SK-MEL-5 (cell line): Measurements from ENCODE around the gene ZNF789. TPM values are rescaled to one million over a fixed set of nuclear protein-coding genes. Genes with fewer than 3 reads are reported as not detected.

Experiments
- total RNA-seq: library from RNA; depleted of rRNA; stranded (reverse); fragments of >200 nt; shearing (Covaris generic); gene quantifications from 2 replicates; pipeline ENCODE4 v1.2.3, GENCODE V29; 2014; rRNA removed

The ZNF789 gene
- total RNA-seq, 1 experiment from 2014 or later, result 15.9 TPM

Other genes with a start within 250 kb of the ZNF789 start
- not detected in 2 replicates for gene MYH16, start 200.1 kb upstream of the ZNF789 start, total RNA-seq
- 317 and 342 TPM in 2 replicates for gene ARPC1A, start 147.0 kb upstream of the ZNF789 start, total RNA-seq
- gene ARPC1B, start 98.2 kb upstream of the ZNF789 start, total RNA-seq, result 1,635 and 1,714 TPM in 2 replicates
- gene PDAP1, start 64.3 kb upstream of the ZNF789 start, total RNA-seq, result 54.2 and 55.6 TPM in 2 replicates
- gene BUD31, start 63.9 kb upstream of the ZNF789 start, total RNA-seq, result 228 and 236 TPM in 2 replicates
- gene PTCD1, start 34.1 kb upstream of the ZNF789 start, total RNA-seq, result 17.4 and 18.4 TPM in 2 replicates
- gene CPSF4, start 33.9 kb upstream of the ZNF789 start, total RNA-seq, result 48.8 and 53.7 TPM in 2 replicates
- gene ATP5MF, start 6.7 kb upstream of the ZNF789 start, total RNA-seq, result 998 and 1,034 TPM in 2 replicates
- 36.5 and 40.5 TPM in 2 replicates for gene ZNF394, start 27.4 kb downstream of the ZNF789 start, total RNA-seq
- 24.6 and 26.2 TPM in 2 replicates for gene ZKSCAN5, start 31.8 kb downstream of the ZNF789 start, total RNA-seq
- gene FAM200A, start 79.2 kb downstream of the ZNF789 start, total RNA-seq, result 16.5 and 19.5 TPM in 2 replicates
- gene ZNF655, start 85.8 kb downstream of the ZNF789 start, total RNA-seq, result 105 and 110 TPM in 2 replicates
- gene TMEM225B, start 125.4 kb downstream of the ZNF789 start, total RNA-seq, result 0.53 TPM in 1 of 2 replicates, not detected in the other
- gene ZSCAN25, start 144.1 kb downstream of the ZNF789 start, total RNA-seq, result 16.9 and 18.2 TPM in 2 replicates
- gene CYP3A5, start 207.1 kb downstream of the ZNF789 start, total RNA-seq, result not detected in 2 replicates